C4-2B (cell line): ENCODE data around the gene NIM1K.

ENCODE experiments used
- ZFX ChIP-seq: fragments of 450-650 bp; IDR thresholded peaks from 2 replicates; pipeline ENCODE4 v1.6.1; 2017
- TF ChIP-seq, protein P1 (sequence below): fragments of 450-650 bp; conservative IDR thresholded peaks from 2 replicates; pipeline ENCODE4 v1.5.1; 2017; ENCODE audit warnings: mild to moderate bottlenecking

GRCh38 chr5:43190755-43191603 lies 1.0 kb upstream of the NIM1K start:
- TF ChIP-seq, protein P1, sequence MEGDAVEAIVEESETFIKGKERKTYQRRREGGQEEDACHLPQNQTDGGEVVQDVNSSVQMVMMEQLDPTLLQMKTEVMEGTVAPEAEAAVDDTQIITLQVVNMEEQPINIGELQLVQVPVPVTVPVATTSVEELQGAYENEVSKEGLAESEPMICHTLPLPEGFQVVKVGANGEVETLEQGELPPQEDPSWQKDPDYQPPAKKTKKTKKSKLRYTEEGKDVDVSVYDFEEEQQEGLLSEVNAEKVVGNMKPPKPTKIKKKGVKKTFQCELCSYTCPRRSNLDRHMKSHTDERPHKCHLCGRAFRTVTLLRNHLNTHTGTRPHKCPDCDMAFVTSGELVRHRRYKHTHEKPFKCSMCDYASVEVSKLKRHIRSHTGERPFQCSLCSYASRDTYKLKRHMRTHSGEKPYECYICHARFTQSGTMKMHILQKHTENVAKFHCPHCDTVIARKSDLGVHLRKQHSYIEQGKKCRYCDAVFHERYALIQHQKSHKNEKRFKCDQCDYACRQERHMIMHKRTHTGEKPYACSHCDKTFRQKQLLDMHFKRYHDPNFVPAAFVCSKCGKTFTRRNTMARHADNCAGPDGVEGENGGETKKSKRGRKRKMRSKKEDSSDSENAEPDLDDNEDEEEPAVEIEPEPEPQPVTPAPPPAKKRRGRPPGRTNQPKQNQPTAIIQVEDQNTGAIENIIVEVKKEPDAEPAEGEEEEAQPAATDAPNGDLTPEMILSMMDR, result no peak
- TF ChIP-seq ZFX, result no peak
